Transverse colon (tissue), 3 donors: ENCODE measurements around the gene RCAN3.

Experiments used
- CTCF ChIP-seq, 5 experiments: fragments of 200-600 bp in 3 of 5; fragments of 450-650 bp in 2 of 5; sonication (generic) in 3 of 5; IDR thresholded peaks; 1 replicate in 2 of 5; 2 replicates in 3 of 5; pipeline ENCODE4 v1.5.1; 2016 to 2017; ENCODE audit warnings: antibody characterized with exemption in 5 of 5, inconsistent platforms in 3 of 5, mild to moderate bottlenecking in 2 of 5, moderate library complexity in 1 of 5
- EP300 ChIP-seq: sonication (generic); formaldehyde crosslinking; IDR thresholded peaks from one replicate; pipeline ENCODE4 v1.6.1; 2017; ENCODE audit warnings: antibody characterized with exemption, low read depth

GRCh38 chr1:24526045-24526444 lies 23.4 kb downstream of the RCAN3 start:
- TF ChIP-seq EP300 (no peak), CTCF (IDR thresholded peaks at IDR 0.05) (no peak)
